Liver (tissue), 9 donors: ENCODE results near the gene CC2D2A. TPM values are rescaled to one million over a fixed set of nuclear protein-coding genes. Genes with fewer than 3 reads are reported as not detected.

Experiments
- DNase-seq: peaks from one replicate; pipeline ENCODE4 v3.0.0-alpha.2; 2017; ENCODE audit warnings: low spot score
- H3K27ac ChIP-seq, 2 donors: one replicate each; pipeline ENCODE4 v1.7.0; 2013; ENCODE audit warnings: inconsistent platforms in 2 of 2, low read length in 2 of 2, control low read depth in 1 of 2, low read depth in 1 of 2, mild to moderate bottlenecking in 1 of 2
- H3K27me3 ChIP-seq, 4 donors: one replicate each; pipeline versions ENCODE4 v1.6.1 to v1.7.0; 2013; ENCODE audit warnings: low read length in 3 of 4, inconsistent platforms in 1 of 4, mild to moderate bottlenecking in 1 of 4, moderate library complexity in 1 of 4; ENCODE audit not compliant: control insufficient read depth in 4 of 4, insufficient read depth in 4 of 4
- H3K36me3 ChIP-seq, 4 donors: one replicate each; pipeline versions ENCODE4 v1.6.1 to v1.7.0; 2013; ENCODE audit warnings: low read length in 3 of 4, mild to moderate bottlenecking in 3 of 4, low read depth in 1 of 4, moderate library complexity in 1 of 4; ENCODE audit not compliant: control insufficient read depth in 4 of 4, insufficient read depth in 3 of 4
- H3K4me1 ChIP-seq, 4 donors: one replicate each; pipeline versions ENCODE4 v1.6.1 to v1.7.0; 2013; ENCODE audit warnings: low read length in 3 of 4, mild to moderate bottlenecking in 3 of 4, moderate library complexity in 1 of 4; ENCODE audit not compliant: control insufficient read depth in 4 of 4, insufficient read depth in 4 of 4
- H3K4me3 ChIP-seq, 3 donors: one replicate each; pipeline versions ENCODE4 v1.6.1 to v1.7.0; 2013; ENCODE audit warnings: low read length in 3 of 3, control low read depth in 1 of 3, low read depth in 1 of 3, mild to moderate bottlenecking in 1 of 3
- H3K9ac ChIP-seq, 2 donors: one replicate each; pipeline ENCODE4 v1.7.0; 2013; ENCODE audit warnings: low read length in 2 of 2, mild to moderate bottlenecking in 2 of 2, moderate library complexity in 2 of 2, control low read depth in 1 of 2, low read depth in 1 of 2
- H3K9me3 ChIP-seq, 4 donors: one replicate each; pipeline versions ENCODE4 v1.6.1 to v1.7.0; 2013; ENCODE audit warnings: low read length in 3 of 4; ENCODE audit not compliant: control insufficient read depth in 4 of 4
- ATF3 ChIP-seq: IDR thresholded peaks from 2 replicates; pipeline ENCODE4 v1.6.1; 2016; ENCODE audit warnings: antibody characterized with exemption
- CTCF ChIP-seq: fragments of 150-350 bp; IDR thresholded peaks from 2 replicates; pipeline ENCODE4 v1.5.1; 2017; ENCODE audit warnings: improper control_type of control experiment, low read depth, low read length; ENCODE audit not compliant: missing input control
- EGR1 ChIP-seq, 2 donors: IDR thresholded peaks; 2 replicates each; pipeline ENCODE4 v1.6.1; 2016 to 2018; ENCODE audit warnings: antibody characterized with exemption in 2 of 2, low read depth in 2 of 2
- FOXA1 ChIP-seq: IDR thresholded peaks from 2 replicates; pipeline ENCODE4 v1.6.1; 2016; ENCODE audit warnings: antibody characterized with exemption
- FOXA2 ChIP-seq: IDR thresholded peaks from 2 replicates; pipeline ENCODE4 v1.6.1; 2016; ENCODE audit warnings: antibody characterized with exemption
- HNF4A ChIP-seq, 2 donors: conservative IDR thresholded peaks; 2 replicates each; pipeline ENCODE4 v1.6.1; 2016; ENCODE audit warnings: antibody characterized with exemption in 2 of 2, mild to moderate bottlenecking in 2 of 2
- HNF4G ChIP-seq: IDR thresholded peaks from 2 replicates; pipeline ENCODE4 v1.6.1; 2016; ENCODE audit warnings: antibody characterized with exemption
- JUND ChIP-seq, 2 donors: IDR thresholded peaks; 2 replicates each; pipeline ENCODE4 v1.6.1; 2016; ENCODE audit warnings: antibody characterized with exemption in 2 of 2
- NR2F2 ChIP-seq: IDR thresholded peaks from 2 replicates; pipeline ENCODE4 v1.6.1; 2016; ENCODE audit warnings: antibody characterized with exemption
- RAD21 ChIP-seq, 2 donors: IDR thresholded peaks; 2 replicates each; pipeline ENCODE4 v1.6.1; 2016; ENCODE audit warnings: antibody characterized with exemption in 2 of 2, mild to moderate bottlenecking in 2 of 2
- RXRA ChIP-seq, 2 donors: IDR thresholded peaks; 2 replicates each; pipeline ENCODE4 v1.6.1; 2017 to 2018; ENCODE audit warnings: antibody characterized with exemption in 2 of 2, mild to moderate bottlenecking in 1 of 2
- SP1 ChIP-seq: IDR thresholded peaks from 2 replicates; pipeline ENCODE4 v1.6.1; 2018; ENCODE audit warnings: antibody characterized with exemption, mild to moderate bottlenecking
- TAF1 ChIP-seq: conservative IDR thresholded peaks from 2 replicates; pipeline ENCODE4 v1.6.1; 2016; ENCODE audit warnings: antibody characterized with exemption, mild to moderate bottlenecking
- YY1 ChIP-seq: IDR thresholded peaks from 2 replicates; pipeline ENCODE4 v1.6.1; 2016; ENCODE audit warnings: antibody characterized with exemption, mild to moderate bottlenecking
- ZBTB33 ChIP-seq: IDR thresholded peaks from 2 replicates; pipeline ENCODE4 v1.6.1; 2016; ENCODE audit warnings: antibody characterized with exemption
- WGBS: extraction: QIAGEN DNeasy Blood & Tissue Kit; methylation state at CpG from one replicate; pipeline ENCODE4 v1.1.7; 2013; 5-methylcytosine and 5-hydroxymethylcytosine counted together
- polyA plus RNA-seq, 2 donors: library from polyadenylated mRNA; stranded (reverse) in 1 of 2; unstranded in 1 of 2; fragments of 200-250 nt in 1 of 2; fragments of >200 nt in 1 of 2; fragmentation: Nextera tagmentation in 1 of 2; extraction: Ambion mirVana in 1 of 2; gene quantifications; one replicate each; pipeline versions ENCODE4 v1.2.1 to v1.2.3, GENCODE V29; 2013 to 2015
- total RNA-seq, 2 donors: library from RNA; depleted of rRNA; stranded (reverse); fragments of >200 nt; gene quantifications; one replicate each; pipeline ENCODE4 v1.2.3, GENCODE V29; 2014
- TF ChIP-seq, protein P1 (sequence below): IDR thresholded peaks from 2 replicates; pipeline ENCODE4 v1.6.1; 2016; ENCODE audit warnings: antibody characterized with exemption
- donor health status: healthy.
- donor health status: healthy.
- donor health status: healthy.
- donor health status: healthy.
- donor health status: healthy.

The CC2D2A gene
- total and polyA plus RNA-seq, 4 donors, result 2.3 to 3.8 (median 2.9) TPM

DNA sequence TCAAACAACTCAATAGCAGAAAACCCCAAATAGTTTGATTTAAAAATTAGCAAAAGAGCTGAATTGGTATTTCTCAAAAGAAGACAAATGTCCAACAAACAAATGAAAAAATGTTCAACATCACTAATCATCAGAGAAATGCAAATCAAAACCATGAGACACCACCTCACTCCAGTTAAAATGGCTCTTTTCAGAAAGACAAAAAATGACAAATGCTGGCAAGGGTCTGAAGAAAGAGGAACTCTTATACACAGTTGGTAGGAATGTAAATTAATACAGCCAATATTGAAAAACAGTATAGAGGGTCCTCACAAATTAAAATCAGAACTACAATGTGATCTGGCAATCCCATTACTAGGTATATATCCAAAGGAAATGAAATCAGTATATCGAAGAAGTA is 115.1 kb downstream of the CC2D2A start:
- Histone ChIP-seq H3K27ac (no peak overlapping the region), H3K36me3 (no peaks in the 10 kb centered on the region), H3K9ac (no peak overlapping the region), H3K4me3 (no peak overlapping the region), H3K27me3 (no peaks in the 10 kb centered on the region), H3K4me1 (no peaks in the 10 kb centered on the region), H3K9me3 (no peaks in the 10 kb centered on the region)
- no peak for TF ChIP-seq SP1
- TF ChIP-seq EGR1 (IDR thresholded peaks at IDR 0.05; ENCODE audit: low read depth in 2 of 2), result no peak
- TF ChIP-seq HNF4G, result no peak
- TF ChIP-seq ATF3, result no peak
- no peak for TF ChIP-seq RXRA (IDR thresholded peaks at IDR 0.05)
- TF ChIP-seq TAF1, result no peak
- TF ChIP-seq NR2F2, result no peak
- no peak for TF ChIP-seq FOXA1
- no peak for TF ChIP-seq CTCF
- TF ChIP-seq RAD21 (IDR thresholded peaks at IDR 0.05), result no peak
- TF ChIP-seq JUND (IDR thresholded peaks at IDR 0.05), result no peak
- TF ChIP-seq, protein P1, sequence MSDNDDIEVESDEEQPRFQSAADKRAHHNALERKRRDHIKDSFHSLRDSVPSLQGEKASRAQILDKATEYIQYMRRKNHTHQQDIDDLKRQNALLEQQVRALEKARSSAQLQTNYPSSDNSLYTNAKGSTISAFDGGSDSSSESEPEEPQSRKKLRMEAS, result no peak
- 100% methylated on average over 1 of the region's 1 CpG for WGBS
- no peak for DNase-seq

DNA sequence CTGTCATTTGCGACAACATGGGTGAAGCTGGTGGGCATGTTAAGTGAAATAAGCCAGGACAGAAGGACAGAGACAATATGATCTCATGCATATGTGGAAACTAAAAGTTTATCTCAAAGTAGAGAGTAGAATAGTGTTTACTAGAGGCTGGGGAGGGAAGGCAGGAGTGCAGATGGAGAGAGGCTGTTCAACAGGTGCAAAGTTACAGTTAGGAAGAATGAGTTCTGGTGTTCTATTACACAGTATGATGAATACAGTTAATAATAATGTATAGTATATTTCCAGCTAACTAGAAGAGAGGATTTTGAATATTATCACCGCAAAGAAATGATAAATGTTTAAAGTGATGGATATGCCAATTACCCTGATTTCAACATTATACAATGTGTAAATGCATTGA is 115.6 kb downstream of the CC2D2A start:
- Histone ChIP-seq H3K36me3 (no peaks in the 10 kb centered on the region), H3K4me1 (no peaks in the 10 kb centered on the region), H3K27ac (no peak overlapping the region), H3K27me3 (no peaks in the 10 kb centered on the region), H3K4me3 (no peak overlapping the region), H3K9ac (no peak overlapping the region), H3K9me3 (no peaks in the 10 kb centered on the region)
- TF ChIP-seq, protein P1, result no peak
- no peak for DNase-seq
- 97% methylated on average over 2 of the region's 2 CpGs for WGBS

DNA sequence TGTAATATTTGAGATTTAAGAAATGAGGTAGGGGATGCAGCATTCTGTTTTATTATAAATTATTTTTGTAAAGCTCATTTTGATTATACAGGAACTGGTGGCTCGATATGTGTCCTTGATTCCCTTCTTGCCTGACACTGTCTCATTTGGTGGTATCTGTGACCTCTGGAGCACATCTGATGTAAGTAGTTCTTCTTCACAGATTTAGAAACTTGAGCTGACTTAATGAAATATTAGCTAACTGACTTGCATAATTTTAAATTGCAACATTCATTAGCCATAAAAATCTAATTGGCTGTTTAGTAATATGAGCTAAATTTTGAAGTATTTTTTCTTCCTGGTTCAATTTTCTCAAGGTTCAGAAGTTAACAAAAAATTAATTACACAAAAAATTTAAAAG is 116.4 kb downstream of the CC2D2A start:
- TF ChIP-seq ZBTB33 (no peak), FOXA2 (no peak), HNF4A (conservative IDR thresholded peaks at IDR 0.05) (no peak), YY1 (no peak), CTCF (no peak), RAD21 (IDR thresholded peaks at IDR 0.05) (no peak), EGR1 (IDR thresholded peaks at IDR 0.05; ENCODE audit: low read depth in 2 of 2) (no peak)
- TF ChIP-seq, protein P1, result no peak

More for the DNA sequence above, 116.4 kb downstream of the CC2D2A start:
- no peaks in the 10 kb centered on the region for H3K4me1 ChIP-seq
- H3K27me3 ChIP-seq, result no peaks in the 10 kb centered on the region
- DNase-seq, result no peak
- 65% methylated on average over 1 of the region's 1 CpG for WGBS
- no peak overlapping the region for H3K4me3 ChIP-seq
- H3K36me3 ChIP-seq, result no peaks in the 10 kb centered on the region
- H3K9me3 ChIP-seq, result no peaks in the 10 kb centered on the region
- H3K9ac ChIP-seq, result no peak overlapping the region
- no peak overlapping the region for H3K27ac ChIP-seq
